GM19372 (cell line): ENCODE measurements around the gene ASB13.
"Not testable (repeated sequence)": the region's sequence is repeated elsewhere in the genome, so short reads cannot be mapped to it uniquely, and the experiment has no call there.

Experiments
- ATAC-seq: cut with Tn5 transposase; IDR thresholded peaks from one replicate; pipeline ENCODE4 v1.9.1; 2021; ENCODE audit warnings: mild to moderate bottlenecking, low read depth, moderate library complexity; ENCODE audit not compliant: unreplicated experiment

ASB13 gene

DNA sequence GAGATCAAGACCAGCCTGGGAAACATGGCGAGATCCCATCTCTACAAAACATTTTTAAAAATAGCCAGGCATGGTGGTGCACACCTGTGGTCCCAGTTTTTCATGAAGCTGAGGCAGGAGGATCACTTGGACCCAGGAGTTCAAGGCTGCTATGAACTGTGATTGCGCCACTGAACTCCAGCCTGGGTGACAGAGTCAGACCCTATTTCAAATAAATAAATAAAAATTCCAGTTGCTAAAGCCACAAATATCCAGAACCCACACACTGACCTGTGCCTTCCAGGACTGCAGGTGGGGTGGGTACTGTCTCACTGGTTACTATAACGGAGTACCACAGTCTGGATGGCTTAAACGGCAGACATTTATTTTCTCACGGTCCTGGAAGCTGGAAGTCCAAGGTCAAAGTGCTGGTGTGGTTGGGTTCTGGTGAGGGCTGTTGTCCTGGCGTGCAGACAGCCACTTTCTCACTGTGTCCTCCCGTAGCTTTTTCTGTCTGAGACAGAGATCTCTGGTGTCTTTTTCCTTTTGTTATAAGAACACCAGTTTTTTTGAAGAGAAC lies 38.8 kb downstream of the ASB13 start:
- no peak for ATAC-seq

- ATAC-seq: no peak
These were observed 40.2 kb downstream of the ASB13 start for GRCh38 chr10:5625992-5626777.

DNA sequence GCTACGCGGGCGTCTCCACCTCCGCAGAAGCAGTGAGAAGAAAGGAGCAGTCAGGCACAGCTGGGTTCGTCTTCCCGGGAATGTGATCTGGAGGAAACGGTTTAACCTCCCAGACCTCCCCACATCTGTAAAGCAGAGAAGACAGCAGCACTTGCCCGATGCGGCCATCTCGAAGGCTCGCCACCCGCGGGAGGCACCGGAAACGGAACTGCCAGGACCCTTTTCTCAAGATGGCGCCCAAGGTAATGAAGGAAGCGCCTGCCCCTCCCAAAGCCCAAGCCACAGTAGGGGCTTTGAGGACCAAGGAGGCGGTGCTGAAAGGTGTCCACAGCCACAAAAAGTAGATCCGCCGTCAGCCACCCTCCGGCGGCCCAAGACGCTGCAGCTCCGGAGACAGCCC lies 41.7 kb downstream of the ASB13 start:
- ATAC-seq: no peak

- peak; percentile 96 for ATAC-seq
These were observed 43.2 kb downstream of the ASB13 start for GRCh38 chr10:5623081-5623748.

DNA sequence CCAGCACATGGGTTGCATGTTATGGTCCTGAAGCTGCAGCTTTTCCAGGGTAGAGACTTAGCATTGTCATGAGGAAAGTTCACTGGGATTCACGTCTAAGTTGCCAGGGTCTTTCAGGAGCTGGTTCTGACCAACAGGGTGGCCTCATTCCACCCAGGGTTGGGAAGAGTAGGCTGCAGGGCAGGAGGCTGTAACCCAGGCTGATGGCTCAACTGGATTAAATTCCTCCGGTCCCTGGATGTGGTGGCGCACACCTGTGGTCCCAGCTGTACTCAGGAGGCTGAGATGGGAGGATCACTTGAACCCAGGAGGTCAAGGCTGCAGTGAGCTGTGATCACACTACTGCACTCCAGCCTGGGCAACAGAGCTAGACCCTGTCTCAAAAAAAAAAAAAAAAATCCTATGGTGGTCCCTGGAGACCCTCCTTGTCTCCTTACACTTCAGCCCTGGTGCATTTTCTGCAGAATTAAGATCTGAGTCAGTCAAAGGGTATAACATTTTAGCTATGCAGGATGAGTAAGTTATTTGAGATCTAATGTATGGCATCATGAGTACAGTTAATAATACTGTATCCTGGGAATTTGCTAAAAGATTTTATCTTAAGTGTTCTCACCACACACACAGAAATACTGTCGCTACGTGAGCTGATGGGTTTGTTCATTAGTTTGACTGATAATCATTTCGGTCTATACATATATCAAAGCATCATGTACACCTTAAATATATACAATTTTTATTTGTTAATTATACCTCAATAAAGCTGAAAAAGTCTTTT lies 44.0 kb downstream of the ASB13 start:
- ATAC-seq: no peak

- ATAC-seq: not testable (repeated sequence)
These were observed 45.0 kb downstream of the ASB13 start for GRCh38 chr10:5621371-5621770.

DNA sequence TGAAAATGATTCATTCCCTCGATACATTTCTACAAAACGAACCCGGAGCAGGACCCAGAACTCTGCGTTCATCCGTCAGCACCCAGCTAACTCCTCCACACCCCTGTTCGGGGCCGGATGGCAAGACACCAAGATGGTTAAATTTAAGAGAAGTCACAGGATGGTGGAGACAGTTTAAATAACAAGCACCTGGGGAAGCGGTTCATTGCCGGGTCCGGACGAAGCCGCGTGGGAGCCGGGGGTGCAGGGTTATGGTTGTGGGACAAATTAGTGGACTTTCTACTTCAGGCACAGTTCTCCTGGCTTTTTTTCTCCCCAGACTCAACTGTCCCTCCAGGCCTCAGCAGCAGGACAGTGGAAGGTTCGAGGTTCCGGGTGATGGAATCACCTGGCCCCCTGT lies 45.4 kb downstream of the ASB13 start:
- no peak for ATAC-seq

DNA sequence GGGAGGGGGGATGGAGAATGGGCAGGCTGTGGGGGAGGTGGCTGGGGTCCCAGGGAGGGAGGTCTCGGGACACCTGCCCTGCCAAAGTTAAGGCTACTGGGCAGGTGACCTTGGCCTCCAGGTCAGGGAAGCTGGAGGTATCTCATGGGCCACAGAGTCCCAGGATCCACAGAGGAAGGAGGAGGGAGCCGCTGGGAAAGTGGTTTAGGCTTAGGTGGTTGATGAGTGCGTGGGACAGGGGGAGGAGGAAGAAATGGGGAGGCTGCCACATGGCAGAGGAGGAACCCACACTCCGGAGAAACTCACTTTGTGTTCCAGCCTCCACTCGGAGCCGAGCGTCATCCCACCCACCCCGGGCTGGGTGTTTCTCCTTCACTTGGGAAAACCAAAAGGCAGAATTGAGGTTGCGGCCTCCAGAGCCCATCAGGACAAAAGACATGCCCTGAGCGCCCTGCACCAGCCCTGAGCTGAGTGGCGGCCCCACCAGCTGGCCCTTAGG lies 46.1 kb downstream of the ASB13 start:
- ATAC-seq: no peak

- ATAC-seq: no peak
These were observed 46.8 kb downstream of the ASB13 start for GRCh38 chr10:5619362-5620211.

- no peak for ATAC-seq
These were observed 47.6 kb downstream of the ASB13 start for GRCh38 chr10:5618829-5619228.

DNA sequence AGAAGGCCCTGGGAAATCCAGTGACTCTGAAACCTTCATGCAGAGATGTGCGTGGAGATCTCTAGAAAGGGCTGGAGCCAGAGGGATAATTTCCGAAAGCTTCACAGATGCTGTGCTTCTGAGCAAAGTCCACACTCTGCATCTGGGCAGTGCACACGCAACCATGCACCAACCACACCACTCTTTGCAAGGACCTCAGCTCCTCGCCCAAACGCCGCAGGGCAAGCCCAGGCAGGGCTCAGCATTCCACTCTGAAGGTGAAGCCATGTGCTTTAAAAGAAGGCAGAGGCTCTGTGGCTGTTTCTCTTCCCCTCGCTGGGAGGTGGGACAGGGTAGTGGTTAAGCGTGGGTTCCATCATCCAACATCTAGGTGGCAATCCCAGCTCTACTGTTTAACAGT lies 48.4 kb downstream of the ASB13 start:
- ATAC-seq: no peak

- ATAC-seq: no peak
These were observed 48.9 kb downstream of the ASB13 start for GRCh38 chr10:5617521-5617920.

- ATAC-seq: no peak
These were observed 49.6 kb downstream of the ASB13 start for GRCh38 chr10:5616836-5617235.

GRCh38 chr10:5616046-5616445 lies 50.3 kb downstream of the ASB13 start:
- ATAC-seq: no peak

GRCh38 chr10:5615316-5615715 lies 51.1 kb downstream of the ASB13 start:
- no peak for ATAC-seq

GRCh38 chr10:5614155-5614721 lies 52.2 kb downstream of the ASB13 start:
- ATAC-seq: no peak

- ATAC-seq: no peak
These were observed 52.8 kb downstream of the ASB13 start for GRCh38 chr10:5613481-5614154.

DNA sequence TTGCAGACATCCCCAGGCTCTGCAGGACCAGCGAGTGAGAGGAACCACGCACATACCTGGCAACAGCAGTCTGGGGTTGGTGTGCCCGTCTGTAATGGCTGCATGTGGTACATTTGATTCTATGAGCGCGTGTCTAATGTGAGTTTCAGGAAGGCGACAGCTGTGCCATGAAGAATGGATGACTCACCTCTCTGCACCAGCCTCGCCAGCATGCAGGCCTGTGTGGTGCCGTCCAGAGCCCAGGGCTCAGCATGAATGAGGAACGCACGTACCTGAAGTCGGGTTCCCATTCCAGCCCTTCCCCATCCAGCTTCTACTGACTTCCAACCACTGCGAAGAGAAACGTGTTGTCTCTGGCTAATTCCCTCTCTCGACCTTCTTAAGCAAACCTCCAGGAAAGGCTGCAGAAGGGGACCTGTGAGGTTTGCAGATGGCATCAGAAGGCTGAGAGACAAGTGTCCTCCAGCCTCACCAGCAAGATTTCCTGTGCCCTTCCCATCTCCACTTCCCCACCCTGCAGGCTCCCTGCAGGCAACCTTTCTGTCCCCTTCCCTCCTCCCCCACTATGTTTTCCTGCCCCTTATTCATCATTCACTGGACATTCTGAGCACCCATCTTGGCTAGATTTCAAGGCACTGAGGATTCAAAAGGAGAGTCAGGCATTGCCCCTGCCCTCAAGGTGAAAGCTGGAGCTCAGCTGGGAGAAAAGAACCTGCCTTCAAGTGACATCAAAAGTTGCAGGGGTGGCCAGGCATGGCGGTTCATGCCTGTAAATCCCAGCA lies 54.3 kb downstream of the ASB13 start:
- no peak for ATAC-seq
